DMS114 treated with DMSO at 0.1 percent for 48 hours (cell line): ENCODE results near the gene UBE2Q1.

Experiments
- DNase-seq: peaks from one replicate; lab custom pipeline; 2025; ENCODE audit not compliant: unreplicated experiment; lab: John Stamatoyannopoulos, UW

Gene UBE2Q1

GRCh38 chr1:154577346-154578057, 19.0 kb upstream of the UBE2Q1 start:
- DNase-seq = no peak

- DNase-seq = no peak
These were observed 17.6 kb upstream of the UBE2Q1 start for GRCh38 chr1:154575951-154576566.

- DNase-seq = no peak
These were observed 16.9 kb upstream of the UBE2Q1 start for GRCh38 chr1:154575147-154575927.

- no peak for DNase-seq
These were observed 16.3 kb upstream of the UBE2Q1 start for GRCh38 chr1:154574716-154575115.

GRCh38 chr1:154573168-154573510, 14.7 kb upstream of the UBE2Q1 start:
- DNase-seq = no peak

GRCh38 chr1:154572468-154573167, 14.2 kb upstream of the UBE2Q1 start:
- no peak for DNase-seq

GRCh38 chr1:154571964-154572288, 13.5 kb upstream of the UBE2Q1 start:
- no peak for DNase-seq

- DNase-seq = no peak
These were observed 12.9 kb upstream of the UBE2Q1 start for GRCh38 chr1:154571244-154571963.

- DNase-seq = no peak
These were observed 9.8 kb upstream of the UBE2Q1 start for GRCh38 chr1:154568157-154568815.

- DNase-seq = no peak
These were observed 9.1 kb upstream of the UBE2Q1 start, which contains the start of gene CHRNB2 for GRCh38 chr1:154567386-154568156. TSS of gene CHRNB2 (plus strand) at chr1:154567778. CDS start at chr1:154568045, 267 bp downstream.

- DNase-seq = no peak
These were observed 7.4 kb upstream of the UBE2Q1 start for GRCh38 chr1:154565876-154566275.

GRCh38 chr1:154559466-154560044, 1.1 kb upstream of the UBE2Q1 start:
- peak; percentile 93 for DNase-seq

GRCh38 chr1:154558720-154559465, 431 bp upstream of the UBE2Q1 start:
- peak; percentile 100 for DNase-seq

GRCh38 chr1:154557248-154557938, 1.1 kb downstream of the UBE2Q1 start:
- no peak for DNase-seq

- DNase-seq = no peak
These were observed 2.0 kb downstream of the UBE2Q1 start for GRCh38 chr1:154556422-154556821.

GRCh38 chr1:154553056-154554030, 5.1 kb downstream of the UBE2Q1 start:
- no peak for DNase-seq

- no peak for DNase-seq
These were observed 6.4 kb downstream of the UBE2Q1 start for GRCh38 chr1:154552036-154552435.
